ENCODE data around the gene TBX10. TPM values are rescaled to one million over a fixed set of nuclear protein-coding genes. Genes with fewer than 3 reads are reported as not detected.
"Not testable (repeated sequence)": the region's sequence is repeated elsewhere in the genome, so short reads cannot be mapped to it uniquely, and the experiment has no call there.

The TBX10 gene
- total RNA-seq, 2 donors from 2014 or later, result not detected

DNA sequence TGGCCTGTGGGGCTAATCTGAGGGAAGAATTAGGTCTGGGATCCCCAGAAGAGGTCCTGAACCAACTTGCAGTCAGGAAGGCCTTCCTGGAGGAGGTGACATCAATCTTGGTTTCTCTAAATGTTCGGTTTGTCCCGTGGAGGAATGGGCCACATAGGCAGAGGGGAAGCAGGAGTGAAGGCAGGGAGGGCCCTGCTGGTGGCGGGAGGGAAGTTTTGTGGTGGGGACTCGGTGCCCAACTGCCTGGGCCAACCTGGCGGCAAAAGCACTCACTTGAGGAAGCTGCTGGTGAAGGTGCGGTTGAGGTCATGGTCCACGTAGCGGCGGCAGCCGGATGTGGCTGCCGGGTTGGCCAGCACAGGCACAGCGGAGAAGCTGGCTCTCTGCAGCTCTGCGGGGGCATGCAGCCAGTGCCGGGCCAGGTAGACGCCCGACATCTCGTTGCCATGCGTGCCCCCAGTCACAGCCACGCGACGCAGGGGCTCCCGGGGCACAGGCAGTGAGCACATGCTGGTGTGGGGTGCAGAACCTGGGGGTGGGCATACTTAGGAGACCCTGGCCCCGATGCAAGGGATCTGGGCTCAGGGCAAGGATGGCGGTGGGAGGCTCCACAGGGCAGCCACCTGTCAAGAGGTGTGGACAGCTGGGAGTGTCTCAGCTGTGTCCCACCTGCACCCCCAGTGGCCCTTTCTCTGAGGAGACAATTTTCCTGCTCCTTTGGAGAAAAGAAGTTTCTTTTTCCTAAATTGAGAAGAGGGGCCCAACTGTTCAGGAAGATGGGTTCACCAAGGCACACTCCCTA, 7.2 kb upstream of the TBX10 start:
- no peak overlapping the region for H3K27ac Mint-ChIP-seq
- H3K36me3 Mint-ChIP-seq (ENCODE audit: insufficient read depth in 2 of 2), result no peaks in the 10 kb centered on the region
- DNase-seq, result peak; percentile 62 to 65
- ATAC-seq (replicated peaks in 1 of 2), result peak; percentile 53 to 58
- H3K9me3 Mint-ChIP-seq, result no peaks in the 10 kb centered on the region
- peaks cover 30% of the 10 kb centered on the region for H3K4me1 Mint-ChIP-seq (ENCODE audit: low read depth)
- H3K27me3 Mint-ChIP-seq (ENCODE audit: low read depth), result no peaks in the 10 kb centered on the region
- H3K4me3 Mint-ChIP-seq, result peak overlapping the region; percentile 25 to 62

GRCh38 chr11:67645521-67646461, 6.2 kb upstream of the TBX10 start:
- Mint-ChIP-seq H3K4me1 (ENCODE audit: low read depth) (peaks cover 30% of the 10 kb centered on the region), H3K27me3 (ENCODE audit: low read depth) (no peaks in the 10 kb centered on the region), H3K36me3 (ENCODE audit: insufficient read depth in 2 of 2) (no peaks in the 10 kb centered on the region), H3K9me3 (no peaks in the 10 kb centered on the region), H3K27ac (no peak overlapping the region), H3K4me3 (peak overlapping the region in 1 of 2 donors; percentile 62)
- DNase-seq (no peak), ATAC-seq (replicated peaks in 1 of 2) (no peak)

DNA sequence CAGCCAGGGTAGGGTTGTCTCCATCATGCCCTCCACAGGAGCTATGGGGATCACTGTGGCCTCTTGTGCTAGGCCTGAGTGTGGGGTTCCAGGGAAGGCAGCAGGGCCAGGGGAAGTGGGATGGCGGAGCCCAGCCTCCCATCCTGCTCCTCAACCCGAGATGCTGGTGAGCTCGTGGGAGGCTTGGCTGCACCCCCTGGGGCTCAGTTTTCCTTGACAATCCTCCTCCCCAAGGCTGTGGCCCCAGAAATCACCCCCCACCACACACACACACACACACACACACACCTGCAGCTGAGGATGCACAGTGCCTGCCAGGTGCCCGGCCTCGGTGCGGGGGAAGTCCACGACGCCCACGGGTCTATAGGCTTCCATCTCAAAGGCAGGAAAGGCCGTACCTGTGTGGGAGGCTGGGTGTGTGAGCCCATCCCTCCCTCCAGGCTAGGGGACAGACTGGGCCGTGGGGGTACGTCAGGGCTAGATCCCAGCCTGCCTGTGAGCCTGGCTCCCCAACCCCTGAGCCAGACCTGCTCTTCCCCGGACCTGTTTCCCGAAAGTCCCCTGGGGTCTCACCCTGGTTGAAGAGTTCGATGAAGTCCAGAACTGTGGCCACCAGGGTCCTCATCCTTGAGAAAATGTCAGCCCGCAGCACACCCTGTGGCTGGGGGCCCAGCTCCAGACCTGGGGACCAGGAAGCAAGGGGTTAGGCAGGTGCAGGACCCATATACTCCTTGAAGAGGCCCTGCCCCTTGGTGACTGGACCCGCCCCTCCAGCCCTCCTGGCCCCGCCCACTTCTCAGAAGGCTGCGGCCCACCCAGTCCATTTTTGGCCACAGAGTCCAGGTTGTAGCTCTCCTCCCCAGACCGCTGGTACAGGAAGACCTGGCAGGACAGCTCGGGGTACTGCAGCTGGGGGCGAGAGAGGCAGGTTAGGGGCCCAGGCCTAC, 5.2 kb upstream of the TBX10 start:
- Mint-ChIP-seq H3K4me1 (ENCODE audit: low read depth) (peaks cover 26% of the 10 kb centered on the region), H3K36me3 (ENCODE audit: insufficient read depth in 2 of 2) (no peaks in the 10 kb centered on the region), H3K27ac (no peak overlapping the region), H3K9me3 (no peaks in the 10 kb centered on the region), H3K4me3 (no peak overlapping the region), H3K27me3 (ENCODE audit: low read depth) (no peaks in the 10 kb centered on the region)
- ATAC-seq (replicated peaks in 1 of 2), result no peak
- no peak for DNase-seq

DNA sequence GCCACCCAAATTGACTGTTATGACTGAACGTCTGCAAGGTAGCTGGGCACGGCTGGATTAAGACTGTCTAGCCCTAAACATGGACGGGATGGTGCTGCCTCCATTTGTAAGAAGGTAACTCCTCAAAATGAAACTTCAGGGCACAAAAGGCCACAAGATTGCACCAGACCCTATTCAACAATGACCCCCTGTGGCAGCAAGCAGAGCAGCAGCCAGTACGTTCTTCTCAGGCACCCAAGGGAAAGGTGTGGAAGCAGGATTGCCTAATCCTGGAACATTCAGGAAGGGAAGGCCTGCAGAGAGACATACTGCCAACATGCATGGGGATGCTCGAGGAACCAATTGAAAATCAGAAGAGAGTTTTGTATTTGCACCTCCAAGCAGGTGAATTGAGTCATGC, 4.5 kb upstream of the TBX10 start:
- Mint-ChIP-seq H3K4me3 (no peak overlapping the region), H3K36me3 (ENCODE audit: insufficient read depth in 2 of 2) (no peaks in the 10 kb centered on the region), H3K4me1 (ENCODE audit: low read depth) (peaks cover 22% of the 10 kb centered on the region), H3K27me3 (ENCODE audit: low read depth) (no peaks in the 10 kb centered on the region), H3K9me3 (no peaks in the 10 kb centered on the region), H3K27ac (no peak overlapping the region)
- DNase-seq (no peak), ATAC-seq (replicated peaks in 1 of 2) (no peak)

DNA sequence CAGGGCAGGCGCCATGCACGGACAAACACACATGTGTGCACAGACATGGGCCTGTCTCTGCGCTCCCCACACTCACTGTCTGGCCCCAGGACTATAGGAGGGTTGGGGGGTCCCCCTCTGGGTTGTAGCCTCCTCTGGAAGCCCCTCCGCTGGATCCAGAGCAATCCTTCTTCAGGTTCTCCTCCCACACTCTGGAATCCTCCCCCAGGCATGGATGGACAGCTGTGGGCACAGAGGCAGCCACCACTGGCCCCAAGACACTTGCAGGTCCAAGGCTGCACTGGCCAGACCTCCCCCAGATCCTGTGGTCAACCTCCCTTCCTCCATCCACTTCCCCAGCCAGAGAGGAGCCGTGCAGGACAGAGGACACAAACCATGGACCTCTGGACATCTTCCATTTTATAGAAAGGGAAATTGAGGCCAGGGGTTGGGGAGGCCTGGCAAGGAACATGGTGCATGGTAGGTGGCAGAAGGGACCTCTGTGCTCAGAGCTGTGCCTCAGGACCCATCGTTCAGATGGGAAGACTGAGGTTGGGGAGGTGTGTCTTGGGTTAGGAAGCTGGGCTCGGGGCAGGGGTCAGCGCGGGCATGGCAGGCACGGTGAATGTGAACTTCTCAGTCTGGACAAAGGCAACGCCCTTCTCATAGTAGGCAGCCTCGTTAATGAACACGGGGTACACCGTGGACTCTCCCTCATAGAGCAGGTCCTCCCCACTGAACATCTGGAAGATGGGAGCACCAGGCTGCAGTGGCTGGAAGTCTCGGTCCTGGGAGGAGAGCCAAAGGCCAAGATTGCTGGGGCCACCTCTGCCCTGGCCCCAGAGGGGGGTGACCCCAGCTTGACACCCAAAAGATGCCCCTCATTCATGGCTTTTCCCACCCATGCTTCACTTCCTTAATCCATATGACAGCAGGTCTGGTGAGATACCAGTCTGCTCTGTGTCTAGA, 2.9 kb upstream of the TBX10 start:
- H3K4me3 Mint-ChIP-seq, result no peak overlapping the region
- H3K27me3 Mint-ChIP-seq (ENCODE audit: low read depth), result no peaks in the 10 kb centered on the region
- H3K27ac Mint-ChIP-seq, result no peak overlapping the region
- no peak for DNase-seq
- no peaks in the 10 kb centered on the region for H3K9me3 Mint-ChIP-seq
- peaks cover 14% of the 10 kb centered on the region for H3K4me1 Mint-ChIP-seq (ENCODE audit: low read depth)
- H3K36me3 Mint-ChIP-seq (ENCODE audit: insufficient read depth in 2 of 2), result no peaks in the 10 kb centered on the region
- no peak for ATAC-seq (replicated peaks in 1 of 2)

GRCh38 chr11:67641338-67642172, 2.0 kb upstream of the TBX10 start:
- no peaks in the 10 kb centered on the region for H3K9me3 Mint-ChIP-seq
- ATAC-seq (replicated peaks in 1 of 2), result no peak
- H3K27ac Mint-ChIP-seq, result no peak overlapping the region
- no peak overlapping the region for H3K4me3 Mint-ChIP-seq
- no peaks in the 10 kb centered on the region for H3K27me3 Mint-ChIP-seq (ENCODE audit: low read depth)
- H3K4me1 Mint-ChIP-seq (ENCODE audit: low read depth), result peaks cover 14% of the 10 kb centered on the region
- DNase-seq, result no peak
- H3K36me3 Mint-ChIP-seq (ENCODE audit: insufficient read depth in 2 of 2), result no peaks in the 10 kb centered on the region

DNA sequence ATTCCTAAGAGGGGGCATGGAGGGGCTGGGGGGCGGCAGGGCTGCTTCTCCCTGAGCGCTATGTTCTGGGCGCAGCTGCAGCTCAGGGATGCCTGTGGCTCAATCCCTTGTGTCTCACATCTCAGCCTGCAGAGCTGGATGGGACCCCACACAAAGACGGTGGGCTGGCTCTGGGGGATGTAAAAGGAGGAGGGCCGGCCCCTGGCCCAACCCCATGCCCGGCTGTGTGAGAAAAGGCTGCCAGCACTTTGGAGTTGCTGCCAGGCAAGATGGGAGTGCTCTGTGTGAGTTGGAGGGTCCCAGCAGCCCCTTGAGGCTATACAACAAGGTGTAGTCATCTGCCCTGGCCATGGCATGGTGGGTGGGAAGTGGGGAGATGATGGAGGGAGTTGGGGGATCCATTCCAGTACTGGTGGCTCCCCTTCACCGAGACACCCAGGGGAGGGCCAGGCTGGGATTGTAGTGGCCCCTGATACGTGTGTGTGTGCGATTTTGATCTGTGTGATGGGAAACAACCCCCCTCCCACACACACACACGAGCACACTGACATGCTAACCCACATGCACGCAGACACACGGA, 1.3 kb upstream of the TBX10 start:
- H3K4me1 Mint-ChIP-seq (ENCODE audit: low read depth), result peaks cover 7% of the 10 kb centered on the region
- no peak overlapping the region for H3K4me3 Mint-ChIP-seq
- DNase-seq, result no peak
- no peak overlapping the region for H3K27ac Mint-ChIP-seq
- ATAC-seq (replicated peaks in 1 of 2), result no peak
- no peaks in the 10 kb centered on the region for H3K27me3 Mint-ChIP-seq (ENCODE audit: low read depth)
- H3K9me3 Mint-ChIP-seq, result no peaks in the 10 kb centered on the region
- H3K36me3 Mint-ChIP-seq (ENCODE audit: insufficient read depth in 2 of 2), result no peaks in the 10 kb centered on the region

DNA sequence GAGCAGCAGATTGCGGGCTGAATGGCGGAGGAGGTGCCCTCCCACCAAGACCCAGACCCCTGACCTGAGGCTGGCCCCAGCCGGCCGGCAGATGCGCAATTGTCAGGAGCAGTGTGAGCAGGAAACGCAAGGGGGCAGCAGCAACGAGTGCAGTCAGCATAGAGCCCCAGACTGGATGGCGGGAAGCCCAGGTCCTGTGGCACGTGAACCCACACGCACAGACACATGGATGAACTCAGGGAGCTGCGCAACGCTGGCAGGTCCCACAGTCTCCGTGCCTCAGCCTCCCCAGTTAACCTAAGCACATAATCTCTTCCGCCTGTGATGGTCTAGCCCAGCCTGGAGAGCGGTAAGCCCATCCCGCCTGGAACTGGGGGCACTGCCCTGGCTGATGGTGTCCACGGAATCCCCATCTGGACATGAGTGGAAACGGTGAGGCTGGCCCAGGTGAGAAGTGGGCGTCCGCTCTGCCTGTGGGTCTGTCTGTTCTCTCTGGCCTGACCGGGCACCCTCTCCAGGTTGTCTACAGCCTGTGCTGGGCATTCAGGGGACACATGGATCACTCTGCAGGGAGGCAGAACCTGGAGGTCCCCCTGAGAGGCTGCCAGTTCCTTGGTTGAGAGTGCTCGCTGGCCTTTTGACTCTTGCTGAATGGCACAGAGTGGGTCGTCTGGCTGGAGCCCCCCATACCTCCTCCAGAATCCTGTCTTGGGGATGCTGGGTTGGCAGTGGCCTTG, 626 bp upstream of the TBX10 start:
- Mint-ChIP-seq H3K9me3 (no peaks in the 10 kb centered on the region), H3K4me1 (ENCODE audit: low read depth) (peaks cover 6% of the 10 kb centered on the region)

DNA sequence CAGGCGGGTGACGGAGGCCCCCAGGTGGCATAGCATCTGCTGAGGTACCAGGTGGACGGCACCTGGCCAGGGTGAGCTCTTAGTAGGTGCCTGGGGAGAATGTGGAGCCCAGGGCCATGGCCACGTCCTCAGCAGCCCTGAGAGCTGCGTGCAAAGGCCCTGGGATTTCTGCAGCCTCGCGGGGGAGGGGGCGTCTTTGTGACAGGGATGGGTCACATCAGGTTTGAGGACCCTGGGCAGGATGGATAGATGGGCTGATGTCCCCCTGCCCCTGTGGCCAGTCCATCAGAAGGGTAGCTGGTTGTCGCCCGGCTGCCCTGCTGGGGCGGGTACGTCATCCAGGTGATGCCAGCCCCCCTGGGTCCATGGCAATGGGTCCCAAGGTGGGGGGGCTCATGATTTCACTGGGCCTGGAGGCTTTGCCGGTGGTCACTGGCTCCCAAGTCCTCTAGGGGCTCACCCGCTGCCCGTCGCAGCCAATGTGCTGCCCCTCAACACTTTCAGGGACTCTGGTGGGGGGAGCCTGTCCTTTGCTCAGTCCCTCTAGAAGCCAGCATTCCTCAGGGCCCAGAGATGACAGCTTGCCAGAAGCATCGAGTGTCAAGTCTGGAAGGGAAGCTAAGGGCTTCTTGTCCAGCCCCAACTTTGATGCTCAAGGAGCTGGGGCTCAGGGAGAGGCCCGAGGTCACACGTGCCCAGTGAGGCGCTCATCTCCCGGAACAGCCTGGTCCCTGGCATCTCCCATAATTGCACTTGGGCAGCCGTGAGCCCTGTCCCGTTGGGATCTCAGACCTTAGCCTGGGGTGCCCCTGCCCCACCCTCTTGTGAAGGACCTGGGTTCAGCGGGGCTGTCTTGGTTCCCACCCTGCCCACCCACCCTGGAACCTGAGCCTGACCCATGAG, 777 bp downstream of the TBX10 start:
- H3K36me3 Mint-ChIP-seq (ENCODE audit: insufficient read depth in 2 of 2), result no peaks in the 10 kb centered on the region
- H3K9me3 Mint-ChIP-seq, result no peaks in the 10 kb centered on the region
- no peak for ATAC-seq (replicated peaks in 1 of 2)
- H3K4me1 Mint-ChIP-seq (ENCODE audit: low read depth), result peaks cover 6% of the 10 kb centered on the region
- H3K27me3 Mint-ChIP-seq (ENCODE audit: low read depth), result no peaks in the 10 kb centered on the region
- no peak for DNase-seq
- H3K4me3 Mint-ChIP-seq, result no peak overlapping the region
- H3K27ac Mint-ChIP-seq, result no peak overlapping the region

More for the DNA sequence above, 626 bp upstream of the TBX10 start:
- DNase-seq (peak; percentile 56 to 61), ATAC-seq (replicated peaks in 1 of 2) (peak; percentile 78 to 81)
- Mint-ChIP-seq H3K4me3 (no peak overlapping the region), H3K27ac (no peak overlapping the region), H3K36me3 (ENCODE audit: insufficient read depth in 2 of 2) (no peaks in the 10 kb centered on the region), H3K27me3 (ENCODE audit: low read depth) (no peaks in the 10 kb centered on the region)

DNA sequence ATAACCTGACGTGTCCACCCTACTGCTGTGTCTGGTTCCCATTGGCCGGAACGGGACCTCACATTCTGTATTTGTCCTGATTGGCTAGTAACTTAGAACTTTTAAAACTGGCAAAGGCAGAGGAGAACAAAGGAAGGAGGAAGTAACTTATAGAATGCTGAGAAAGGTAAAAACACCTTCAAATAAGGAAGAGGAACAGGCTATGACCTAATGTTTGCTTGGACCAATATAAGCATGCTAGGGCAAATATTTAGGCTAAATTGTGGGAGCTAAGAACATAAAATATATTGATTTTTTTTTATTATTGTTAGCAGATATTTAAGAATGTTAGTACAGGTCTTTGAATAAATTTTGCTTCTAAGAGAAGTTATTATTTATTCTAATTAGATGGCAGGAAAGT, 2.1 kb downstream of the TBX10 start:
- ATAC-seq (replicated peaks in 1 of 2); H3K9me3 Mint-ChIP-seq; H3K27ac Mint-ChIP-seq; H3K36me3 Mint-ChIP-seq (ENCODE audit: insufficient read depth in 2 of 2); H3K4me3 Mint-ChIP-seq; H3K4me1 Mint-ChIP-seq (ENCODE audit: low read depth); H3K27me3 Mint-ChIP-seq (ENCODE audit: low read depth); DNase-seq: not testable (repeated sequence)
